Stimulated activated CD8-positive, alpha-beta memory T cell treated with anti-CD3 and anti-CD28 coated beads, Interleukin-7, amount 100 ng/mL, for 4 hours (primary cell): ENCODE data around the gene CRBN.

ENCODE experiments used
- DNase-seq, 2 donors: peaks; one replicate each; pipeline ENCODE4 v3.0.0-alpha.2; 2020; ENCODE audit warnings: low read depth in 2 of 2

The CRBN gene

DNA sequence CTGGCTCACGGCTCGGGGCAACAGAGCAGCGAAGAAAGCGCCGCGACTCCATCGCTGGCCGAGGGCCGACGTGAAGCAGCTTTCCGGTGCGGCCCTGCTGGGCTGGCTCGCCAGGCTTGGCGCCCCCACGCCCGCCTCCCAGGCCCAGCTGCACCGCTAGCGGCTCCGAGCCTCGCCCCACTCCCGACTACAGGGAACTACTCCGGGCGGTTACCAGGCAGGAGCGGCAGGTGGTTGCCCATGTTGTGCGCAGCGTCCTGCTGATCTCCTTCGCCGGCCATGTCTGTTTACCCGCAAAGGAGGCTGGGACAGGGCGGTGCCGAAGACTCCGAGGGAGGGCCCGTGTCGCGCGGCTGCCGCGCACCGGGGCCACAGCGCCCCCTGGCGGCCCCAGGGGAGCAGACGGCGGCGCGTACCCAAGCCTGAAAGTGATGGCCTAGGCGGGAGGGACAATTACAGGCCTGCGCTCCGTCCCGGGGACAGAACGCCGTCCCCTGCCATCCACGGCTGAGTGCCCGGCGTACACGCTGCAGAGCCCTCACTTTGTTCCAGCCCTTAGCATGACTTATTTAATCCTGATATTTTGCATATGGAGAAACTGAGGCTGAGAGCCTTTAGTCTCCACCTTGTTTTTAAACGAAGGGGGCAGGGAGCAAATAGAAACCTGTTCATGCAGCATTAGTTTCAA is at the start of gene CRBN:
TSS of gene CRBN (minus strand) at position 285 of the 688 bp plus-strand sequence. CDS start at position 281, 4 bp downstream.
- peak; percentile 74 to 82 for DNase-seq

DNA sequence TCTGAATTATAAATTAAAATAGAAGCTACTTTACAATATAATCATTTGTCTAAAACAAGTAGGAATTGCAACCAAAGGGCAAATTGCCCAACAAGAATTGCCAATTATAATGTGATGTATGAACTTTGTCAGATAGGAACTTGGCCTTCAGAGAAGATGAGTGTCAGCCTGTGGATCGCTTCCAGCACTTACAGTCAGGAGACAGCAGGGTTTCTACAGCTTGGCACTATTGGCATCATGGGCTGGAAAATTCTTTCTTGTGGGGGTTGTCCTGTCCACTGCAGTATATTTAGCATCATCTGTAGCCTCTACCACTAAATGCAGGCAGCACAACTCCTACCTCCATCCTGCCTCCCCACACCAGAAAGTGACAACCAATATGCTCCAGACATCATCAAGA is 48.1 kb upstream of the CRBN start:
- DNase-seq, result no peak

DNA sequence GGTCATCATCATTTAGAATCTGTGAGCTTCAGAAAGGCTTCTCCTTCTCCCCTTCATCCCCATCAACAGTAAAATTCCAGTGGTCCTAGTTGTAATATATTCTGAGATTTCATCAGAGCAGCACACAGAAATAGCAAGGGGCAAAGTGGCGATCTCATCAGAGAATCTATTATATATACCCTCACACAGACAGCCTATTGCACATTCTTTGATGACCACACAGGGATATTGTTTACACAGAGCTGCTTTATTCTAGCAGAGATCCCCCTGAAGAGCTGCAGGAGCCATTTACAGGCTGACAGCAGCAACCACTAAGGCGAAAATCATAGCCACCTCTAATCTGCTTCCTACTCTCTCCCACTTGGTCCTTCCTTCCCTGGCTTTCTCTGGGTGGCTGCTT is 42.0 kb upstream of the CRBN start:
- DNase-seq, result no peak

DNA sequence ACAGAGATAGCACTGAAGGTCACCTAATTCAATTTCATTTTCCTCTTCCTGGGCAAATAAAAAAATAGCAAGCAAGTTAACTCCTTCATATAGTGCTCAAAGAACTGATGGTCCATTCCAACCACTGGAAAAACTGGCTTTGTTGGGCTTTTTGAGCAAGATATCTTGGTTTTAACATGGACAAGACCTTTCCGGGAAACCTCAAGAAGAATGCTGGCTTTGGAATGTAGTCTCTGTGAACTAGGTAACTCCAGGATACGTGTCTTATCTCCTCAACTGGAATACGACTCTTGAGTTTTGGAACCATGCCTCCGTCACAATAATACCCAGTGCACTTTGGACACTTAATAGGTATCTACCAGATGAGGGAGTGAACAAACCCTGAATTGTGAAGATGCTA is 36.9 kb upstream of the CRBN start:
- no peak for DNase-seq

DNA sequence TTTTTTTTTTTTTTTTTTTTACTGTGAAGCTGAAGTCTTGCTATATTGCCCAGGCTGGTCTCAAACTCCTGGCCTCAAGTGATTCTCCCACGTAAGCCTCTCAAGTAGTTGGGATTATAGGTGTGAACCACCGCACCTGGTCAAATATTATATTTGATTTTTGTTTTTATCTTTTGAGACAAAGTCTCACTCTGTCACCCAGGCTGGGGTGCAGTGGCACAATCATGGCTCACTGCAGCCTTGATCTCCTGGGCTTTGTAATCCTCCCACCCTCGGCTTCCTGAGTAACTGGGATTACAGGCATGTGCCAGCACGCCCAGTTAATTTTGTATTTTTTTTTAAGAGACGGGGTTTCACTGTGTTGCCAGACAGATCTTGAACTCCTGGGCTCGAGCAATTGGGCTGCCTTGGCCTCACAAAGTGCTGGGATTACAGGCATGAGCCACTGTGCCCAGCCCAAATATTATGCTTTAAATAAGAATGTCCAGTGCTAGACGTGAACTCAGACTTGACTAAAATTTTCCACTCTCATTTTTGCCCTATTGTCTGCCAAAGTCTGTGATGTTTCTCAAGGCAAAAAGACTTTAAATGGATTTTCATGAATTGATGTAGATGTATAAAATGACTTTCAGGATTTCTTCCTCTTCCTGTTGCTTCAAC is 33.4 kb upstream of the CRBN start:
- no peak for DNase-seq

DNA sequence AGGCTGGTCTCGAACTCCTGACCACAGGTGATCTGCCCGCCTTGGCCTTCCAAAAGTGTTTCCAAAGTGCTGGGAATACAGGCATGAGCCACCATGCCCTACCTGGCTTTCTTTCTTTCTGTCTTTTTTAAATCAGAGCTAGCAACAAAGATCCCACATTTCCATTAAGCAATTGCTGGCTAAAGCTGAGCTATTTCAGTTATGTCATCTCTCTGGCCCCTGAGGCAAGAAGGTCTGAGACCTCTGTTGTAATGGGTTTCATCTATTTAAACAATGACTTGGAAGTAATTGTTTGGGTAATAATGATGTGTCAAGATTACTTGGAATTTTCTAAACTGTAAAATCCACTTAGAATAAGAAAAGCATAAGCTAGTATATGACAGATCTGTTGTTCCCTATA is 30.2 kb upstream of the CRBN start:
- no peak for DNase-seq

DNA sequence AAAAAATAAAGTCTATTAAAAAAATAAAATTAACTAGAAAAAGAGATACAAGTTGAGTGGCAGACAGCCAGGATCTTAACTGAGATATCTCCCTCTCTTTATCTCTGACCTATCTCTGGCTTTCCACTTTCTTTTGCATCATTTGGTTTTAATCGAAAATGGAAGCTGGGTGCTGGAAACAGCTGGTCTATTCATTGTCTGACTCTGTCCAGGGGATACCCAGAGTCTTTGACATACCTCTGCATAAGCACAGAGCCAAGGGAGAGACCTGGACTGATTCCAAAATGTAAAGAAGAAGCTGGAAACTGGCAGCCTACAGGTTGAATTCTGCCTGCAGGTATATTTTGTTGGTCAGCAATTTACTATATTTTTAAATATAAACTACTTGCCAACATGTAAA is 29.6 kb upstream of the CRBN start:
- no peak for DNase-seq

DNA sequence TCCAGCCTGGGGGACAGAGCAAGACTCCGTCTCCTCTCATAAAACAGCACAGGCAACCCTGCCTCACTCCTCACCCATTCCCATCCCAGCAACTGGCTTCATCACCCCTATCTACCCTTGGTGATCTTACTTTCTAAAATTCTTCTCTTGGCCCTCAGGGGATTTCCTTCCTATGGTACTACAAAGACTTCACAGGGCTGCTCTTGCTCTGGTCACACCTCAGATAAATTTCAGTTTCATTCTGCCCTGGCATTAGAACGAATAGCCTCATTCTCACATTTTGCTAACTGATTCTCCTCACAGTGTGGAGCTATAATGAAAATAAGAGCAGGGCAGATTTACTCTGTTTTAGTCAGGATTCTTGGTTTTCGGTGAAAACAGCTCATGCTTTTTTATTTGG is 22.1 kb upstream of the CRBN start:
- DNase-seq, result no peak

DNA sequence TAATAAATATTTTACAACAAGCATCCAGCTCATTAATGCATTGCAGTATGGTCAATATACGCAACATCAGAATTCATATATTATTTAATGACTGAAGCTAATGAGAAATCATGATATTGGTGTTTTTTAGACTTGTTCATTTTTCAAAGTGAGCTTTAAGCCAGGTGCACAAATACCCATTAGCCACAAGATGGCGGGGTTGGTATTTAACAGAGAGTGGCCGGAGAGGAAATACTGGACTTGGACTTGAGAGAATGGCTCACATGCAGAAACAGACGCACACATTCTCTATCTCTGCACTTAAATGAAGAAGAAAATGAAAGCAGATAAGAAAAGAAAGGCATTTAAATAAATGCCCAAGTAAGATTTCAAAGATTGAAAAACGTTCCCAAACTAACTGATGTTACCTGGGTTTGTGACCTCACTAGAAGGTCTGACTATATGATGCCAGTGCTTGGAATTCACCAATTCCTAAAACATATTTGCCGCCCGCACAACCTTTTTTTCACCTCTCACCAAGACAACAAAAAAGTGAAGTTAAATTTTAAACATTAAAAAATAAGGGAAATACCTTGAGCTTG is 21.2 kb upstream of the CRBN start:
- DNase-seq, result peak in 1 of 2 donors; percentile 1

DNA sequence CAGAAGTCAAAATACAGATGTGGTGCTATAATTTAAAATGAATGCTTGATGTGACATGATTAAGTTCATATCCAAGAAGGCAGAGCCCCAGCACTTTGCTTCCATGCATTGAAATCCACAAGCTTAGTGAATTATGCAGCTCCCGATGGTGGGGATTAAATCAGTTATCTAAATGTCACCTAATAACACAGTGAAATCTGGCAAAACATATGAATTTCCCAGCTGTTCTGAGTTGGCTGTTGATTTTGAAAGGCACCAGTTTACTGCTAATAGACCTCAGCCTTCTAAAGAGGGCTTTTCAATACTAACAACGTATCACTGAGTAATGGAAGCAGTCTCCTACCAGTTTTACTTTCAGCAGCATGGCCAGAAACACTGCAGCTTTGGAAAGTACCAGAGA is 19.8 kb upstream of the CRBN start:
- DNase-seq, result no peak

DNA sequence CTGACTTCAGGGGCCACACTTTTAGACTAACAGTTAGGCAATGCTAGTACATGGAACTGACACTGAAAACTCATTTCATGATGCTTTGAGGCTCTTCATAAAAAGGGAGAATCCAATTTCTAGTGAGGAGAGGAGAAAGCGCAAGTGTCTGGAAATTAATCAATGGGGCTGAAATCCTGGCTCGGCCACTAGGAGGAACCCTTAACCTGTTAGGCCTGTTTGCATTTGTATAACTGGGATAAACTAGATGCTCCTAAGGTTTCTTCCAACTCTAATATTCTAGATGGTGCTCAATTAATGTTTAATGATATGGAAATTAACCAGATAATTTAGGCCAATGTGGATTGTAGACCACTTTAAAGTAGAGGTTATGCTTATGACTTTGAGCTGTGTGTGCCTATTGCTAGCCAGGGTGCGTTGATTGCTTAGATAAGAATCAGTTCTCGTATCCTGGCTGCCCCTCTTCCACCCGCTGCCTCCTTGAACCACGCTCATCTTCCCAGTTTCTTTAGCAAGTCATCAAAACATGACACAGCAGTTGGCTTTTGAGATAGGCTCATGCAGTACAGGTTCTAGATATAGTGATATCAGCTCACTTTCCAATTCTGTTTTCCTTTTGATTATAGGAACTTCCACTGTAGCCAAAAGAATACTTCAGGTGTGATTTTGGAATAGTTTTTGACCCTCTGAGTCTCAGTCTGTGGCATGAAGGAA is 16.8 kb upstream of the CRBN start:
- no peak for DNase-seq

DNA sequence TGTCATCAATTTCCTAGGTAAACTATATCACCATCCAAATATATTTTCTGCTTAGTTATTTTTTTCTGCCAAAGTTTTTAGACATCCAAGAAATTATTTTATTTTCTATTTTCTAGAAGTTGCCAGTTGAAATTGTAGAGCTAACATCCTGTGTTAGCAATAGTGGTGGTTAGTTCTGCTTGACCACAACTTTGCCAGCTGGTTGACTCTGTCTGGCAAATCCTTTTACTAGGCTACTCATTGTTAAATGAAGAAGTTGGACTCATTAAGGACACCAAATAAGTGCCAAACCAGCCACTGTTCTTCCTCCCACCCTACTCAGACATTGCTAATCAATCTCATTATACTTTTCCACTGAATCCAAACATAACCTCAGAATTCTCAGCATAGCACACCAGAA is 15.4 kb upstream of the CRBN start:
- DNase-seq, result no peak

DNA sequence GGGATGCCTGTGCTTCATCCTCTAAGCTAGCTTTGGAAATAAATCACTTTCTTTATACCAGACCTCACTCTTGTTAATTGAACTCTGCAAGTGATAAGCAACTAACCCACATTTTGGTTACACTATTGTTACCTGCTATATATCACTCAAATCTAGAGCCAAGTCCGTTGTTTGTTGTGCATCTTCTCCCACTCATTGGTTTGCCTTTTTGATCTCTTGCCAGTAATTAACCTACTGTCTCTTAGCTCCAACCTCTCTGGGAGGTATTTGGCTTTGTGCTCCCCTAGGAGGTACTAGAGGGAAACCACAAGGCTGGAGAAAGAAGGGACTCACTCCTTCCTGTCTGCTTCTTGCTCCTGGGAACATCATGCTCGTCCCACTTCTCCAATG is 12.8 kb upstream of the CRBN start:
- DNase-seq, result no peak

DNA sequence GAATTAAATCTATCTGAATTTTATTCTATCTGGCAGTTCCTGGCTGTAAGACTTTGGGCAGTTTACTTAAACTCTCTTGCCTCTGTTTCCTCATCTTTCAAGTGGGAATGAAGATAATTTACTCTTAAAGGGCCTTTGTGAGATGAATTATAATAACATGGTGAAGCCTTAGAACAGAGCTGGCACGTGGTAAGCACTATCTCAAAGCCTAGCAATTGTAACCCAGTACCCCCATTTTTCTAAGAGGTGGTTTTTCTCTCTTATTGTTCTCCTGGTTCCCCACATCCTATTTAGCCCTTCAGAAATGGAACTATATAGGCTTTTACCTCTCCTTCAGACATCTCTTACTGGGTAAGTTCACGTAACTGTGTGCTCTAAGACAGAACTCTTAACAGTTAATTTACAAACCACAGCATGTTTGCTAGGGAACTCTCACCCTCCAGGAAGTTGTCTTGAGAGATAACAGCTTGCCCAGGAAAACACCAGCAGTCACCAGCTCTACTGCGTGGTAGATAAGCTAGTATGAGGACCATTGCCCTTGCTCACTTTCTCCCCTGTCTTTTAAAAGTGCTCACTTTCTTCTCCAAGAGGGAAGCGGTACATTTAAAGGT is 12.3 kb upstream of the CRBN start:
- DNase-seq, result no peak

DNA sequence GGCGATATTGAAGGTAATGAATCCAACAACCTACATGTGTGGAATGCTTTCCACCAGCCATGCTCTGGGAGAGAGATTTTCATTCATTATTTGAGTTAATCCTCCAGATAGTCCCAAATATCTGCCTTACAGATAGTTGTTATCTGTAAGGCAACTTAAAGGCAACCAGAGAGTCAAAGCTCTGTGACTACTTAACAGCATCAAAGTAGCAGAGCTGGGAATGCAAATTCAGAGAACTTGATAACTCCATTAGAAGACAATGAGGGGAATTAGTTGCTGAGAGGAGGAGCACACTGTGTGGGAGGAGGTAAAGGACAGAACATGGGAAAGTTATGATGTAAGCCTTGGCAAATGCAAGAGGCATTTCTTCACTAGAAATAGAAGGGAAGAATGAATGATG is 10.5 kb upstream of the CRBN start:
- no peak for DNase-seq

DNA sequence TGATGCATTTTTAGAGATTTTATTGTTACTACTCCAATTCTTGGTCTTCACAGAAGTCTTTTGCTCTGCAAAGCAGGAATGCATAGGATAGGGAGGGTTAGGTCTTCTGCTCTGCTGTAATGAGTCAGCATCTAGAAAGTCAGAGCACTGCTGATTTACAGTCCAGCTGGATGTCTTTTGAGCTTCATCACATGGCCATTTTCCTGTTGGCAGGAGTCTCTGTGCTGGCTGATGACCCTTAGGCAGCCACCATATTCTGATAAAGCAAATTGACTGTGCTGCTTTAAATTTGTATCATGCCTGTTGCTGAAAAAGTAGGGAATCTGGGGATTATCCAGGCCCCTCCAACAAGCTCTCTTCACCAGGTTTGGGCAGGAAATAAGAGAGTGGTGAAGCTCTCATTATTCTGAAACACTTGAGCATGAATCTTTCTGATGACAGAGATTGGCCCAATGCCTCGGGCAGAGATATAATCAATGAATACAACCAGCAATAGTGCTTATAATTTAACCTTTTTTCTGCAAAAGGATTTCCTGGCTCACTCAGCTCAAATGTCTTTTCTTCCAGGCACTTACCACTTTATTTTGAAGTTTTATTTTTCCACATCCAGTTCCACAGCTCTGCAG is 9.7 kb upstream of the CRBN start:
- no peak for DNase-seq

DNA sequence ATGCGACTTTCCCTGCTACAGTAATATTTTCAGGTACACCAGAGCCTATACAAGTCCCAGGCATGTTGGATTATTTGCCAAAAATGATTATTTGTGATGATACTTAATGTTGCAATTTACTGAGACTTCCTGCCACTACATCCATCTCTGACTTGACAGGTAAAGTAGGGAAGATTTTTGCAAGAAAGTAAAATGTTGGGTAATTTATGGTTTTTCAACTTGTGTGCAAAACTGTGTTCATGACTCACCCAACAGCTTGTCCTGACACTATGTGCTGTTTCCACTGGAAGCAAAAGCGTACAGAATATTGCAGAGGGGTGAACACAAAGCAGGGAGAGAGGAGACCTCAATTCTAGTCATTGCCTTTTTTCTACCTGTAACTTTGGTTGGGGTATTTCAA is 5.4 kb upstream of the CRBN start:
- DNase-seq, result no peak

DNA sequence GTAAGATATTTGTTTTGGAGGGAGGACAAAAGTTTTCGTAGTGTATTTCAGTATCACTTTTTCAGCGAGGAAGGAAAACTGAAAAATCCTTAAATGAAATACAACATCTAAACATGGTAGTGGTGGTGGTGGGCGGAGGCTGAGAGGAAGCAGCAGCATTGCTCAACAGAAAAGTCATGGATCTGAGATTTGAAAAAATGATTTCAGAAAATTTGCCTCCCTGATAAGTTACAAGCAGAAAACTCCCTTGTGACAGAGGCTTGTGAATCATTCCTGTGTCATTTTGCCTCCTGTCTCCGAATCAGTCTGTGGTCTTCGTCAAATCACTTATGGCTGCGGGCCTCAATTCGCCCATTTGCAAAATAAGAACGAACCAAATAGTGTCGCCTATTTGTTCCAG is 965 bp upstream of the CRBN start:
- DNase-seq, result no peak

DNA sequence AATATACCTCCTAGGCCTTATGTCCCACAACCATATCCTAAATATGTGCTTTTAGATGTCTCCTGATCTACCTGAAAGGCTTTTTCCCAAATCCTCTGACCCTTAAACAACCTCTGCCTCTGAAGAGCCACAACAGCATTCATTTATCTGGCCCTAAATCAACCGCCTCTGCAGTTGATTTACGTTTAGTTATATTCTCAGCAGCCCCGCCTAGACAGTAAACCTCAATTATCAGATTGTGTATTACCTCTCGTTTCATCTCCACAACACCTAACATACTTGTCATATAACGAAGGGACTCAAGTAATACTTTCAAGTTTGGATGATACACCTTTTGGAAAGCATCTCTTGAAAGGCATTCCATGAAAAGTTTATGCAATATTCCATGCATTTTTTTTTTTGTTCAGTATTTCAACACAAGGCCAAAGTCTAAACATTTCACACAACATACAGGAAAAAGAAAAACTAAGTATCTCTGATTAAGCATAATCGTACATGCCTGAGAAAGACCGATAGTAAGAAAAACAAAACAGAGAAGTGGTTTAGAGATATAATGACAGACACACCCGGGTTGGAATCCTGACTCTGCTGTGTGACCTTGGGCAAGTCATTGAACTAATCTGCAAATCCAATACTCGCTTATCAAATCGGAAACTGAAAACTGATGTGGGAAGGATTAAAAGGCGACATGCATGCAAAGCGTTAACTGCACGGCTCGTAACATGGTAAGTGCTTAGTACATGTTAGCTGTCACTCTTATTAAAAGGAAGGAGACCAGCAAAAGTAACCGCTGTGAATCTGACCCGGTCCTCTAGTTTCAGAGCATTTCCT is 778 bp downstream of the CRBN start:
- no peak for DNase-seq

DNA sequence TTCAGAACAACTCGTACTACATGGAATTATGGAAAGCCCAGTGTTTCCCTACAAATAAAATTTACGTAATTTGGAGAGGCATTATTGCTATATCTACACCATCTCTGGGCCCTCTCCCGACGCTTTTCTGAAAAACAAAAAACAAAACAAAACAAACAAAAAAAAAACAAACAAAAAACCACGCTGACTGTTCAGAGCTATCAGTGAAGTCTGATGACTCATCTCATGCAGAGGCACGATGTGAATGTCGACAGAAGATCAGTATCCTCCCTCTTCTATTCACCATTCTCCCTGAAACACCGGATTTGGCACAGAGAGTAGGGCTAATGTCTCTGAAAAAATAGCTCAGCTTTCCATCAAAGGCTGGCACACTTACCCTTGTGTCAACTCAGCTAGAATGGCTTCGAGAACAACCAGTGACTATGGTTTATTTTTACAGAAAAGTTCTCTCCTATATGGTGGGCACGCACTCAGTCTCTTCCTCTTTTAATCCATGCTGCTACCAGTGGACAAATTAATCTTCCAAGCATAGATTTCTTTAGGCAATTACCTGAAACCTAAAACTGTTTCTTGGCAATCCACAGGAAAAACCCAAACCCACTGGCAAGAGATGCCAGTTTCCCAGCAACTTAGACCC is 1.5 kb downstream of the CRBN start:
- DNase-seq, result no peak

DNA sequence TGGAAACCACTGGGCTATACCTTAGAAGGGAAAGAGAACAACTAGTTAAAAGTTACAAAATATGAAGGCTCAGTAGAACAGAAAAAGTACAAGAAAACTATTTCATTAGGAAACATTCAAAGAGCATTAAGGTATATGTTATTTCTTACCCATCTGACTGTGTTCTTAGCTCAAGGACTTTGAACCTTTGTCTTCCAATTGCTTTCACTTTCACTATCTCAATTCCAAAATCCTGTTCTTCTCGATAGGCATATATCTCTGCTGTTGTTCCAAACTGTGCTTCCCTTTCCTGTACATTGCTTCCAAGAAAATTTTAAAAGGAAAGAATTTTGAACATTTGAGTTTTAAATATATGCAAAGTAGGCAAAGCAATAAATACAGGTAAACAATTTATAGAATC is 6.9 kb downstream of the CRBN start:
- no peak for DNase-seq
